ENCODE results near the gene GSX2. TPM values are rescaled to one million over a fixed set of nuclear protein-coding genes. Genes with fewer than 3 reads are reported as not detected.

Gene GSX2
- total RNA-seq, 1 experiment from 2014 or later, result not detected

- DNase-seq (ENCODE audit: low read depth, low spot score), result no peak
- in situ Hi-C loops (cut with HindIII; ENCODE audit: low pct_unique_long_range_greater_than_20kb, low sequenced_read_pairs), result no loop called here
These were observed 32.8 kb upstream of the GSX2 start for GRCh38 chr4:54067166-54067565.

GRCh38 chr4:54073271-54073880 lies 26.6 kb upstream of the GSX2 start:
- in situ Hi-C loops (cut with HindIII; ENCODE audit: low pct_unique_long_range_greater_than_20kb, low sequenced_read_pairs), result no loop called here
- no peak for DNase-seq (ENCODE audit: low read depth, low spot score)

DNA sequence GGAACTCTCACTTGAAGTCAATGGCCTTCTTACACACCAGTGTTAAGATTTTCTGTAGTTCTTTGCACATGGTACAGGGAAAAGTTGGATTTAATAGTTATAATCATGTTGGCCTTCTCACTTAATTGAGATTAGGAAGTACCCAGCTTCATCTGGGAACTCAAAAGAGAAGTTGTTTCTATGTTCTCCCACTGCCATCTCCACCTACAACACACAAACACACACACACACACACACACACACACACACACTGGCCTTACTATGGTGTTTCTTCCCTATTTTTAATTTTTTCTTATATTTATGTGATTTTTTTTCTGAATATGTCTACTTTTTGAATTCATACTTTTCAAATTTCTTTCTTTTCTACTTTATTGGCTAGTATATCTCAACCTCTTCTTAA lies 25.6 kb upstream of the GSX2 start:
- DNase-seq (ENCODE audit: low read depth, low spot score), result no peak
- in situ Hi-C loops (cut with HindIII; ENCODE audit: low pct_unique_long_range_greater_than_20kb, low sequenced_read_pairs), result no loop called here

GRCh38 chr4:54076673-54077072 lies 23.3 kb upstream of the GSX2 start:
- DNase-seq (ENCODE audit: low read depth, low spot score), result no peak
- in situ Hi-C loops (cut with HindIII; ENCODE audit: low pct_unique_long_range_greater_than_20kb, low sequenced_read_pairs), result no loop called here

DNA sequence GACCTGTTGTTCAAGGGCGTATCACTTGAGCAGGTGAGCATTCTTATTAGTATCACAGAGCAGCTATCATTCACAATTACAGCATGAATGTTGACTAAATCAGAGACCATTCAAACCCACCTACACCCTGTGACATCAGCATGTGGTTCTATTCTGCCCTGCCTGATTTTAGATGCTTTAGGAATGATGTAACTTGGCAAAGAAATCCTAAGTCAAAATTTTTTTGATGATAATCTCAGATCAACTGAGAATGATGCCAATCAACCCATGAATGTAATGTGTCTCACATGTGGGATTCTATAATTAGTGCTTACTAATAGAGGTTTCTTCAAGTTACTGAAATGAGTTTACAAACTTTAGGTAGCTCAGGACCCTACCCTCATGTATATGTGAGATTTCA lies 22.2 kb upstream of the GSX2 start:
- in situ Hi-C loops (cut with HindIII; ENCODE audit: low pct_unique_long_range_greater_than_20kb, low sequenced_read_pairs), result no loop called here
- no peak for DNase-seq (ENCODE audit: low read depth, low spot score)

DNA sequence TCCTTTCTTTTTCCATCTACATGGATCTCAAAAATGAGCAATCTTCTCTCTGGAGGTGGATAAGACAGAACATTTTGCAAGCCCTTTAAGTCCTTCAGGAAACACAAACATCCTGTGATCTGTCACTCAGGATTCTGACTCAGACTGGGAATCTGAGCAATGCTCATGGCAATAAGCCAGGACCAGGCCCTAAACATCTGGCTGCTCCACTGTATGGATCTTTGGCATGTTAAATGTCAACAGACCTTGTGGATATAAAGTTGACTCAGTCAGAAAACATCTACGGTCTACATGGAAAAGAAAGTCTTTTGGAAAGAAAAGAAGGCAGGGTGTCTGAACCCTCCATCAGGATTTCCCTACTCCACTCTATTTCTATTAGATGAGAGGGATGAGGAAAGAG lies 17.8 kb upstream of the GSX2 start:
- peak; percentile 67 for DNase-seq (ENCODE audit: low read depth, low spot score)
- in situ Hi-C loops (cut with HindIII; ENCODE audit: low pct_unique_long_range_greater_than_20kb, low sequenced_read_pairs), result no loop called here

GRCh38 chr4:54085284-54085683 lies 14.7 kb upstream of the GSX2 start:
- in situ Hi-C loops (cut with HindIII; ENCODE audit: low pct_unique_long_range_greater_than_20kb, low sequenced_read_pairs), result no loop called here
- peak; percentile 63 for DNase-seq (ENCODE audit: low read depth, low spot score)

DNA sequence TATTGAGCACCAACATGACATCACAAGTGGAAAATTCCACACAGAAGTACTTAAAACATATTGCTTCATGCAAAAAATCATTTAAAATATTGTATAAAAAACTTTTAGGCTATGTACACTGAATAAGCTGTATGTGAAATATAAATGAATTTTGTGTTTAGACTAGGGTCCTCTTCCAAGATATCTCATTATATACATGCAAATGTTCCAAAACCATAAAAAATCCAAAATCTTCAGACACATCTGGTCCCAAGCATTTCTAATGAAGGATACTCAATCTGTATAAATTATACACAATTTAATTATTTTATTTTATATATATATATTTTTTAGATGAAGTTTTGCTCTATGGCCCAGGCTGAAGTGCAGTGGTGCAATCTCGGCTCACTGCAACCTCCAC lies 10.1 kb upstream of the GSX2 start:
- in situ Hi-C loops (cut with HindIII; ENCODE audit: low pct_unique_long_range_greater_than_20kb, low sequenced_read_pairs), result no loop called here
- DNase-seq (ENCODE audit: low read depth, low spot score), result no peak

GRCh38 chr4:54090404-54090803 lies 9.6 kb upstream of the GSX2 start:
- DNase-seq (ENCODE audit: low read depth, low spot score), result no peak
- in situ Hi-C loops (cut with HindIII; ENCODE audit: low pct_unique_long_range_greater_than_20kb, low sequenced_read_pairs), result no loop called here

GRCh38 chr4:54090804-54091623 lies 8.9 kb upstream of the GSX2 start:
- DNase-seq (ENCODE audit: low read depth, low spot score), result no peak
- in situ Hi-C loops (cut with HindIII; ENCODE audit: low pct_unique_long_range_greater_than_20kb, low sequenced_read_pairs), result no loop called here

DNA sequence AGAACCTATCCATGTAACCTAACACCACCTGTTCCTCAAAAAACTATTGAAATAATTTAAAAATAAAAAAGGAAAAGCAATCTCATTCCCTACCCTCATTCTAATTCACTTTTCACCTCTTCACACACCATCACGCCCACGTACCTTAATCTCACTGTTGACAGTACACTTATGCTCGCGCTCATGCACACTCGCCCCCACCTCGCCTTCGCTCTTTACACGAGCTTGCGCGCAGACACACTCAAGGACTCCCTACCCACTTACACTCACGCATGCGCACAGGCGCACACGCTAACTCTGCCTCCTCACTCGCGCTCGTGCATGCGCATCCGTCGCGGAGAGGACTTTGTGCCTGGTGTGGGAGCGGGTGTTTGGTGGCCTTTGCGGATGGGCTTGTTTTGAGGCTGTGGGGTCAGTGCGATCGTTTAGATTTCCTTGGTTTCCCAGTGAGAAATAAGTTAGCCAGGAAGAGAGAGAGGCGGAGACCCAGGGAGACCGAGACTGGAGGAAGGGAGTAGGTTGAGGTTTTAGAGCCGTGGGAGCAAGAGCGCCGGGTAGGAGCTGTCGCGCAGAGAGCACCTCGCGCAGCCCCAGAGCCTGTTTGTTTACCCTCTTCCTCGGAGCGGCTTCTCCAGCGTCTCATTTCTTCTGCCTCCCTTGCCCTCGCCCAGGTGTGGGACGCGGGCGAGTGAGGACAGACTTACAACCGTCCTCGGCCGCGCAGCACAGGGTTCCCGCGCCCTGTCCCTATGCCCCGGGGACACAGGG lies 8.1 kb upstream of the GSX2 start:
- in situ Hi-C loops (cut with HindIII; ENCODE audit: low pct_unique_long_range_greater_than_20kb, low sequenced_read_pairs), result no loop called here
- peak; percentile 40 for DNase-seq (ENCODE audit: low read depth, low spot score)

- in situ Hi-C loops (cut with HindIII; ENCODE audit: low pct_unique_long_range_greater_than_20kb, low sequenced_read_pairs), result no loop called here
- DNase-seq (ENCODE audit: low read depth, low spot score), result no peak
These were observed 7.3 kb upstream of the GSX2 start for GRCh38 chr4:54092405-54093323.

DNA sequence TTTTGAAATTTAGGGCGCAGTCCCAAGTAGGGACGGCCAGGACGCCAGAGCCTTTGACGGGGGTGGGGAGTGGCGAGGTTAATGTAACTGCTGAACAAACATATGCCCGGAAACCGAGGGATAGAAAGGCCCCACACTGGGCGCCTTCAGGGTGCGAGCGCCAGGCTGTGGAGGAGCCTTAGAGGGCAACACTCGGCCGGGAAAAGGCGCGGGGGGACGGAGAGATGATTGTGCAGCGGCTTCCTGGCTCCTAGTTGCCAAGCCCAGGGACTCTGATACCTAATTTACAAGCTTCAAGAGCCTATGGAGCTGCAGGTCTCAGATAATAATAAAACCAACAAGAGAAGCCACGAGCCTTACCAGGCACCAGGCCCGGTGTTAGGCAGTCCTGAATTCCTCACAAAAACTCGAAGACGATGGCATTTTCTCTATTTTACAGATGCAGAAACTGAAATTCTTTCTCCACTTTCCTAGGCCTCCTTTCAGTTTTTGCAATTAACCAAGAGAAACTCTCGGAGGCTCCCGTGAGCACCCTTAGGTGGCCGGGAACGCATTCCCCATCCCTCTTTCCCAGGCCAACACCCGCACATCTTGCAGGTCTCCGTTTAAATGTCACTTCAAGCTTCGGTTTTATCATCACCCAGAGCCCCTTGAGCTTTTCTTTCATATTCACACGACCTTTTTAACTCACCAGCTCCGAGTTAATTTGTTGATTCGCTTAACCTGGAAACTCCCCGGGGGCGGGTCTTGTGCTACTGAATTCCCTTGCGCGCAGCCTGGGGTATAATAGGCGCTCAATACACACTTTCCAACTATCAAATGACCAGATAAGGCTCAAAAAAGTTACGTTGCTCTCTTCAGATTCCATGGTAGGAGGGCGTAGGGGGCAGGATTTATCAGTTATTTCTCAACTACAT lies 6.4 kb upstream of the GSX2 start:
- in situ Hi-C loops (cut with HindIII; ENCODE audit: low pct_unique_long_range_greater_than_20kb, low sequenced_read_pairs), result no loop called here
- no peak for DNase-seq (ENCODE audit: low read depth, low spot score)

DNA sequence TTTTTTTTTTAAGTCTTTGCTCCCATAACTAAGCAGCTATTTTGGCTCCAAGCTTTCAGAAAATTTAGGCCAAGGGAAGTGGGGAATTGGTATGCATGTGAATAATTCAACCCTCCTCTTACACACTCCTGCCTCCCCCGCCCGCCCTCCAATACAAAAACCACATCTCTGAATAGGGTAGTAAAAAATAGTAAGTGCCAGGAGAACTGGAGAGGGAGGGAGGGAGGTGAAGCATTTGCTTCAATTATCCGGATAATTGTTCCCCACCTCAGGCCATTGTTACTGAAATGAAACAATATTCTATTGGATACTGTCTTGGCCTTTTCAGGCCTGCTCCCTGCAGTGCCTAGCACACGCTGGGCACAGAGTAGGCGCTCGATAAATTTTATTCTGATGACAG lies 5.5 kb upstream of the GSX2 start:
- DNase-seq (ENCODE audit: low read depth, low spot score), result no peak
- in situ Hi-C loops (cut with HindIII; ENCODE audit: low pct_unique_long_range_greater_than_20kb, low sequenced_read_pairs), result no loop called here

DNA sequence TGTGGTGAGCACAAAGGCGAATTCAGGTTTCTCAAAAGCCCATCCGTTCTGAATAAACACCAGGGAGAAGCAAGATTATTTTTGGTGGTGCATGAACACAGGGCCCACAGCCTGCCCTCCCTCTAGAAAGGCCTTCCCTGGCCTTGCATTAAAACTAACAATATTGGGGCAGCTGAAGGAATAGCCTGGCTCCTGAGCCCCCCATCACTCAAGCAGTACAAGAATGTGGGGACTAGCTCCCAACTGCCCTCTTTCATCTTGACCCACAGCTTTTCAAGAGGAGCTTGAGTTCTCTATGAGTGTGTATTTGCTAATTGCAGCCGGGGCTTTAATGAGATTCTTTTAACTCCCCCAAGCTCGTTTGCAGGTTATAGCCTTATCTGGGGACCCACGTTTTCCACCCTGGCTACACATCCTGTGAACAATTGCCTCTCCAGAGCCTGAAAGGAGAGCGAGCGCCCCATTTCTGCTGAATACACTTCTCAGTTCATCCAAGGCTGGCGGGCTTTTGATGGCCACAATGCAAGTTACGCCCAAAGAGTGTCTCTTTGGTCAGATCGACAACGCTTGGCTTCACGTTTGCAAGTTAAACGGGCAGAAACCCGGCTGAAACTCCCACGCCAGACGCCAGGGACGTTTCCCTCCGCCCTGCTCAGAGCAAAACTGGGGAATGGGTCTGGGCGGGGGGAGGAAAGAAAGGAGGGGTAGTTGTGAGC lies 4.7 kb upstream of the GSX2 start:
- in situ Hi-C loops (cut with HindIII; ENCODE audit: low pct_unique_long_range_greater_than_20kb, low sequenced_read_pairs), result no loop called here

GRCh38 chr4:54096295-54096962 lies 3.5 kb upstream of the GSX2 start:
- DNase-seq (ENCODE audit: low read depth, low spot score), result no peak
- in situ Hi-C loops (cut with HindIII; ENCODE audit: low pct_unique_long_range_greater_than_20kb, low sequenced_read_pairs), result no loop called here

More for the DNA sequence above, 4.7 kb upstream of the GSX2 start:
- no peak for DNase-seq (ENCODE audit: low read depth, low spot score)
